K562 (cell line): ENCODE results near the gene NCKIPSD. TPM values are rescaled to one million over a fixed set of nuclear protein-coding genes. Genes with fewer than 3 reads are reported as not detected.
A peak's percentile ranks its signal among the peaks of the same experiment; 100 is the strongest.

Experiments used
- AFF4 ChIP-seq: sonication (generic); formaldehyde crosslinking; IDR thresholded peaks from 2 replicates; pipeline ENCODE4 v1.8.0; 2023; ENCODE audit warnings: mild to moderate bottlenecking, missing genetic modification reagents
- ARID3B ChIP-seq: fragments of 250-450 bp; sonication (Bioruptor Pico); IDR thresholded peaks from 2 replicates; pipeline ENCODE4 v1.4.0; 2020; ENCODE audit warnings: borderline replicate concordance
- EP400 ChIP-seq: fragments of 450-650 bp; IDR thresholded peaks from 2 replicates; pipeline ENCODE4 v1.6.1; 2017; ENCODE audit warnings: antibody characterized with exemption, mild to moderate bottlenecking, moderate library complexity
- GTF2A2 ChIP-seq: IDR thresholded peaks from 2 replicates; pipeline ENCODE4 v1.6.1; 2016; ENCODE audit warnings: mild to moderate bottlenecking, missing genetic modification characterization, missing compliant biosample characterization
- KLF13 ChIP-seq: fragments of 450-650 bp; IDR thresholded peaks from 2 replicates; pipeline ENCODE4 v1.6.1; 2016; ENCODE audit warnings: missing genetic modification characterization, low read depth, mild to moderate bottlenecking, missing compliant biosample characterization, moderate library complexity, borderline replicate concordance
- POLR2H ChIP-seq: IDR thresholded peaks from 2 replicates; pipeline ENCODE4 v1.6.1; 2016; ENCODE audit warnings: missing genetic modification characterization, low read depth, mild to moderate bottlenecking, control low read depth, missing compliant biosample characterization, moderate library complexity
- RBM15 ChIP-seq: fragments of 200-400 bp; formaldehyde crosslinking; IDR thresholded peaks from 2 replicates; pipeline ENCODE4 v1.6.1; 2018; ENCODE audit warnings: mild to moderate bottlenecking, low read length, moderate library complexity; ENCODE audit not compliant: insufficient read depth
- REST ChIP-seq, 2 experiments: fragments of 450-650 bp; formaldehyde crosslinking in 1 of 2; IDR thresholded peaks; 2 replicates each; pipeline versions ENCODE4 v1.4.0 to v1.6.1; 2014 to 2020; ENCODE audit warnings: mild to moderate bottlenecking in 2 of 2, borderline replicate concordance in 1 of 2, low read depth in 1 of 2
- SP1 ChIP-seq: sonication (generic); formaldehyde crosslinking; IDR thresholded peaks from 2 replicates; pipeline ENCODE4 v1.8.1; 2022; ENCODE audit warnings: mild to moderate bottlenecking, missing genetic modification reagents
- SUPT5H ChIP-seq: fragments of 450-650 bp; IDR thresholded peaks from 2 replicates; pipeline ENCODE4 v1.6.1; 2016
- YY1 ChIP-seq, 3 experiments: IDR thresholded peaks; 2 replicates each; pipeline ENCODE4 v1.6.1; 2011; ENCODE audit warnings: low read length in 2 of 3, mild to moderate bottlenecking in 2 of 3, moderate library complexity in 2 of 3, borderline replicate concordance in 1 of 3, control low read depth in 1 of 3, low read depth in 1 of 3; ENCODE audit not compliant: insufficient read depth in 3 of 3, insufficient replicate concordance in 2 of 3, control insufficient read depth in 1 of 3, insufficient read length in 1 of 3; ENCODE audit errors: extremely low read depth in 1 of 3
- polyA plus RNA-seq, 8 experiments: library from polyadenylated mRNA; depleted of rRNA in 4 of 8; stranded (reverse) in 5 of 8; unstranded in 3 of 8; fragments of >200 nt; fragmentation: Nextera tagmentation in 2 of 8; fragmentation: Illumina TruSeq in 1 of 8; extraction: Ambion mirVana in 2 of 8; extraction: Trizol in 1 of 8; gene quantifications; 2 replicates each; pipeline versions ENCODE4 v1.2.1 to v1.2.3, GENCODE V29; 2011 to 2014; ENCODE audit warnings: inconsistent platforms in 1 of 8, missing spikeins in 1 of 8
- total RNA-seq, 7 experiments: library from RNA; depleted of rRNA in 6 of 7; stranded (reverse); fragments of >200 nt in 6 of 7; fragmentation: Illumina TruSeq in 2 of 7; extraction: Trizol in 2 of 7; gene quantifications; 2 replicates each; pipeline versions ENCODE4 v1.2.1 to v1.2.3, GENCODE V29; 2011 to 2021; ENCODE audit warnings: low replicate concordance in 1 of 7

NCKIPSD gene
- total and polyA plus RNA-seq, 9 of the 15 experiments (the other 6 are each of a cell fraction or from before 2014, with no cell fraction given), result 0.49 to 24.4 (median 12.3) TPM

- TF ChIP-seq REST (IDR thresholded peaks at IDR 0.05; ENCODE audit: borderline replicate concordance) (no peak), REST (CRISPR knock-in tag; IDR thresholded peaks at IDR 0.05; ENCODE audit: low read depth) (no peak), SP1 (CRISPR knock-in tag) (peak; percentile 77), SUPT5H (peak; percentile 89), EP400 (peak; percentile 90), ARID3B (CRISPR knock-in tag) (no peak), POLR2H (peak; percentile 74), RBM15 (no peak), YY1 (IDR thresholded peaks at IDR 0.05; ENCODE audit: borderline replicate concordance in 1 of 3, control insufficient read depth in 1 of 3, extremely low read depth in 1 of 3, insufficient read depth in 3 of 3, insufficient read length in 1 of 3, insufficient replicate concordance in 2 of 3, low read depth in 1 of 3, low read length in 2 of 3) (peak; percentile 82 to 96 (median 96)), GTF2A2 (no peak), AFF4 (CRISPR knock-in tag) (peak; percentile 79; the same call in 1 of the 2 replicates), KLF13 (tag) (peak; percentile 76)
Measured at GRCh38 chr3:48716982-48717746, 31.4 kb upstream of the NCKIPSD start, which contains the start of gene IP6K2 (continued).
